IMR-90 (cell line): ENCODE data around the gene GRAMD2B. TPM values are rescaled to one million over a fixed set of nuclear protein-coding genes. Genes with fewer than 3 reads are reported as not detected.

ENCODE experiments used
- ATAC-seq: fragments of 200-7000 bp; cut with Tn5 transposase; 2 replicates; pipeline ENCODE4 v1.9.1; 2020; ENCODE audit warnings: low read depth, mild to moderate bottlenecking, moderate library complexity
- BruUV-seq: library from RNA; stranded (reverse); fragments of 400-500 nt; replicated peaks from 2 replicates; lab custom pipeline; 2021; lab: Mats Ljungman, UMichigan
- CTCF ChIA-PET: fragments of 300-600 bp; formaldehyde crosslinking; extraction: SDS; loops from one replicate; lab custom pipeline; 2021; ENCODE audit warnings: antibody characterized with exemption; lab: Yijun Ruan, JAX
- POLR2A ChIA-PET: fragments of 300-600 bp; sonication (Branson Sonifier 250); formaldehyde crosslinking; loops from one replicate; lab custom pipeline; 2022; ENCODE audit warnings: antibody characterized with exemption; ENCODE audit not compliant: unreplicated experiment; lab: Charles Lee
- DNase-seq: peaks from one replicate; pipeline ENCODE4 v3.0.0; 2013
- H2AFZ ChIP-seq: replicated peaks from 2 replicates; pipeline ENCODE3; 2013; ENCODE audit warnings: low read length, mild to moderate bottlenecking; ENCODE audit not compliant: poor library complexity
- H2AK5ac ChIP-seq: 2 replicates; pipeline ENCODE4 v1.6.1; 2013; ENCODE audit warnings: low read depth, low read length, inconsistent platforms
- H2AK9ac ChIP-seq: replicated peaks from 2 replicates; pipeline ENCODE3; 2013; ENCODE audit warnings: mild to moderate bottlenecking, low read depth, low read length, moderate library complexity; ENCODE audit not compliant: poor library complexity
- H2BK120ac ChIP-seq: 2 replicates; pipeline ENCODE4 v1.6.1; 2013; ENCODE audit warnings: low read depth, low read length, inconsistent platforms
- H2BK15ac ChIP-seq: 3 replicates; pipeline ENCODE4 v1.6.1; 2013; ENCODE audit warnings: low read depth, low read length, inconsistent platforms
- H2BK20ac ChIP-seq: 2 replicates; pipeline ENCODE4 v1.6.1; 2013; ENCODE audit warnings: low read depth, mild to moderate bottlenecking, inconsistent platforms, low read length, moderate library complexity
- H2BK5ac ChIP-seq: 2 replicates; pipeline ENCODE4 v1.6.1; 2013; ENCODE audit warnings: mild to moderate bottlenecking, low read depth, low read length, inconsistent platforms; ENCODE audit not compliant: poor library complexity, severe bottlenecking
- H3K14ac ChIP-seq: replicated peaks from 2 replicates; pipeline ENCODE4 v1.6.1; 2013; ENCODE audit warnings: low read depth, low read length, inconsistent platforms
- H3K18ac ChIP-seq: 2 replicates; pipeline ENCODE4 v1.6.1; 2013; ENCODE audit warnings: low read depth, low read length, control low read depth
- H3K23ac ChIP-seq: 2 replicates; pipeline ENCODE4 v1.6.1; 2013; ENCODE audit warnings: low read depth, low read length, inconsistent platforms
- H3K27ac ChIP-seq: 2 replicates; pipeline ENCODE4 v1.5.1; 2013; ENCODE audit warnings: mild to moderate bottlenecking, control low read depth, low read length; ENCODE audit not compliant: insufficient read depth
- H3K27me3 ChIP-seq: 2 replicates; pipeline ENCODE4 v1.6.1; 2013; ENCODE audit warnings: low read length; ENCODE audit not compliant: control insufficient read depth, insufficient read depth
- H3K36me3 ChIP-seq: 2 replicates; pipeline ENCODE4 v1.6.1; 2013; ENCODE audit warnings: low read length, mixed read lengths; ENCODE audit not compliant: control insufficient read depth, insufficient read depth
- H3K4ac ChIP-seq: 2 replicates; pipeline ENCODE4 v1.6.1; 2013; ENCODE audit warnings: low read depth, low read length, inconsistent platforms
- H3K4me1 ChIP-seq: 2 replicates; pipeline ENCODE4 v1.6.1; 2013; ENCODE audit warnings: low read length, mixed read lengths; ENCODE audit not compliant: control insufficient read depth, insufficient read depth
- H3K4me2 ChIP-seq: 2 replicates; pipeline ENCODE4 v1.6.1; 2013; ENCODE audit warnings: low read depth, mild to moderate bottlenecking, control low read depth, low read length, moderate library complexity
- H3K4me3 ChIP-seq: 2 replicates; pipeline ENCODE4 v1.5.1; 2013; ENCODE audit warnings: low read depth, mild to moderate bottlenecking, control low read depth, low read length, moderate library complexity; ENCODE audit not compliant: insufficient read depth
- H3K56ac ChIP-seq: 2 replicates; pipeline ENCODE4 v1.6.1; 2013; ENCODE audit warnings: low read length, inconsistent platforms; ENCODE audit not compliant: insufficient read depth; ENCODE audit errors: extremely low read depth
- H3K79me1 ChIP-seq, 2 experiments: 2 replicates each; pipeline ENCODE4 v1.6.1; 2013; ENCODE audit warnings: low read length in 2 of 2, inconsistent platforms in 1 of 2, low read depth in 1 of 2
- H3K9ac ChIP-seq: 2 replicates; pipeline ENCODE4 v1.6.1; 2013; ENCODE audit warnings: low read depth, low read length, control low read depth
- H3K9me1 ChIP-seq: 2 replicates; pipeline ENCODE4 v1.6.1; 2013; ENCODE audit warnings: low read length, inconsistent platforms; ENCODE audit not compliant: insufficient read depth
- H3K9me3 ChIP-seq: 2 replicates; pipeline ENCODE4 v1.6.1; 2013; ENCODE audit warnings: low read length; ENCODE audit not compliant: control insufficient read depth, insufficient read depth
- H4K20me1 ChIP-seq: 2 replicates; pipeline ENCODE4 v1.6.1; 2013; ENCODE audit warnings: low read length, inconsistent platforms; ENCODE audit not compliant: insufficient read depth
- H4K5ac ChIP-seq: 2 replicates; pipeline ENCODE4 v1.6.1; 2013; ENCODE audit warnings: mild to moderate bottlenecking, low read depth, low read length, control low read depth
- H4K8ac ChIP-seq, 2 experiments: 2 replicates each; pipeline ENCODE4 v1.6.1; 2013; ENCODE audit warnings: low read depth in 2 of 2, low read length in 2 of 2, control low read depth in 1 of 2, inconsistent platforms in 1 of 2
- H4K91ac ChIP-seq: 2 replicates; pipeline ENCODE4 v1.6.1; 2013; ENCODE audit warnings: low read depth, low read length, inconsistent platforms; ENCODE audit not compliant: insufficient read depth
- CEBPB ChIP-seq: IDR thresholded peaks from 2 replicates; pipeline ENCODE4 v1.6.1; 2012; ENCODE audit warnings: low read depth, low read length, improper control_type of control experiment
- MAZ ChIP-seq: IDR thresholded peaks from 2 replicates; pipeline ENCODE4 v1.6.1; 2012; ENCODE audit warnings: low read depth, mild to moderate bottlenecking, low read length, improper control_type of control experiment, moderate library complexity, borderline replicate concordance
- POLR2A ChIP-seq: IDR thresholded peaks from 2 replicates; pipeline ENCODE4 v1.6.1; 2012; ENCODE audit warnings: mild to moderate bottlenecking, low read depth, low read length
- WGBS, 2 experiments: methylation state at CpG; one replicate each; pipeline versions ENCODE4 v1.1.5 to v1.1.7; 2013; ENCODE audit warnings: missing lambda C conversion rate in 2 of 2; ENCODE audit not compliant: insufficient read length in 1 of 2; ENCODE audit errors: extremely low coverage in 2 of 2; 5-methylcytosine and 5-hydroxymethylcytosine counted together
- dilution Hi-C: fragments of 300-500 bp; cut with HindIII; formaldehyde crosslinking; loops from one replicate; pipeline ENCODE4 v1.14.3; 2018; ENCODE audit warnings: low sequenced_read_pairs; ENCODE audit not compliant: unreplicated experiment
- in situ Hi-C: fragments of 300-500 bp; cut with MboI; formaldehyde crosslinking; loops from 3 replicates; pipeline ENCODE4 v1.14.3; 2019; ENCODE audit warnings: low sequenced_read_pairs, inconsistent platforms, mixed read lengths
- intact Hi-C: fragments of 100-400 bp; cut with micrococcal nuclease; formaldehyde crosslinking; loops from 2 replicates; pipeline ENCODE4 v1.10.0; 2022
- polyA plus RNA-seq, 3 experiments: library from polyadenylated mRNA; depleted of rRNA; stranded (reverse); fragments of >200 nt; gene quantifications; 2 replicates each; pipeline ENCODE4 v1.2.3, GENCODE V29; 2012; ENCODE audit warnings: low replicate concordance in 1 of 3
- total RNA-seq: library from RNA; depleted of rRNA; stranded (reverse); fragments of >200 nt; gene quantifications from 2 replicates; pipeline ENCODE4 v1.2.3, GENCODE V29; 2012

The GRAMD2B gene
- total and polyA plus RNA-seq, 2 of the 4 experiments (the other 2 are of a cell fraction), result 13.9 to 20.3 TPM

- H2AK9ac ChIP-seq, result no peak overlapping the region
- no peak overlapping the region for H4K5ac ChIP-seq
- H3K79me1 ChIP-seq, result no peaks in the 10 kb centered on the region
- 0 out of 2 replicates have a peak overlapping the region, but pooled peaks have one; percentile 46 for H3K14ac ChIP-seq
- H4K20me1 ChIP-seq, result no peaks in the 10 kb centered on the region
- dilution Hi-C loops (no loop called here), in situ Hi-C loops (no loop called here), intact Hi-C loops (loop anchor here (5.0 kb wide), 1 partner anchor 1794 kb away; no protein-coding TSS in a partner anchor)
- peaks cover 4% of the 10 kb centered on the region for H3K9me1 ChIP-seq
- H2BK15ac ChIP-seq, result no peak overlapping the region; the same call in 2 of the 3 replicates
- POLR2A ChIA-PET, result no interaction called here
- H2BK20ac ChIP-seq, result peak overlapping the region; percentile 36
- peaks cover 10% of the 10 kb centered on the region for H3K4me1 ChIP-seq
- CTCF ChIA-PET, result interaction anchor here (0.8 to 1.3 kb wide), 2 partner anchors 32 to 183 kb away, joined by 4 read pairs; no protein-coding TSS in a partner anchor
- H3K27me3 ChIP-seq, result no peaks in the 10 kb centered on the region
- H2AK5ac ChIP-seq, result no peak overlapping the region
- H2BK5ac ChIP-seq, result no peak overlapping the region
- TF ChIP-seq MAZ (no peak), POLR2A (no peak), CEBPB (no peak)
- no peak overlapping the region for H4K91ac ChIP-seq
- peak overlapping the region; percentile 25; the same call in 1 of the 2 replicates for H3K4ac ChIP-seq
- no TSS peak for BruUV-seq
- ATAC-seq (peak; percentile 68), DNase-seq (peak; percentile 62)
- H3K36me3 ChIP-seq, result no peaks in the 10 kb centered on the region
- no peak overlapping the region; the same call in none of the 2 replicates for H3K4me2 ChIP-seq
- H2BK120ac ChIP-seq, result 0 out of 2 replicates have a peak overlapping the region, but pooled peaks have one; percentile 6
- no peak overlapping the region for H3K18ac ChIP-seq
- no peak overlapping the region for H2AFZ ChIP-seq
- peak overlapping the region; percentile 31 to 59; a peak in 3 of 4 replicates for H4K8ac ChIP-seq
- no peak overlapping the region for H3K4me3 ChIP-seq
- no peak overlapping the region for H3K9ac ChIP-seq
- WGBS, 2 experiments, result no CpG with 5 or more reads among the region's 4 CpGs
- H3K56ac ChIP-seq, result no peak overlapping the region
- H3K9me3 ChIP-seq, result no peaks in the 10 kb centered on the region
- no peak overlapping the region for H3K27ac ChIP-seq
- H3K23ac ChIP-seq, result no peak overlapping the region
Measured at GRCh38 chr5:126531543-126532120, 108.4 kb downstream of the GRAMD2B start.
